Measurements from ENCODE around the gene CD9.

The CD9 gene

DNA sequence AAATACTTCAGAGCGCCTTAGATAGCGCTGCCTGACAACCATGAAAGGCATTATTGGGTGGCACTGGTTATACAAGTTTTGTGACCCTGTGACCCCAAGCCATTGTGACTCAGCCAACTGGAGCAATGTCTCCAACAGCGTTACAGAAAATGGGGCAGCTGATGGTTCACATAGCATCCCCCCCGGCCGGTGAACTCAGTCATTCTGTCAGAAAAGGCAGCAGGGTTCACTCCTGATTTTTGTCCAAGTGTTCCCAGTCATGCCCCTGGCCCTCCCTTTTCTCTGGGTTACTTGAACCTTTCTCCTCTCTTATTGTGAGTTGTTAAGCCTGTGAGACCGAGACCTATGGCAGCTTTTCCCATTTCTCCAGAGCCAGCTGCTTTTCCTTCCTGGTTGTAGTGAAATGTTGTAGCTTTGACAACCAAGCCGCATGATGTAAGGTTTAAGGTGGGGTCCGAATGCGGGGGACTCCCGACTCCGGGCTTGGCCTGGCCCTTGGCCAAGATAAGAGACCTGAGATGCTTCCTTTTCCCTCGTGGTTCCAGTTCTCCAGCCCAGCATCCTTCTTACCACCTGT is 22.0 kb downstream of the CD9 start:
- no peak for DNase-seq

DNA sequence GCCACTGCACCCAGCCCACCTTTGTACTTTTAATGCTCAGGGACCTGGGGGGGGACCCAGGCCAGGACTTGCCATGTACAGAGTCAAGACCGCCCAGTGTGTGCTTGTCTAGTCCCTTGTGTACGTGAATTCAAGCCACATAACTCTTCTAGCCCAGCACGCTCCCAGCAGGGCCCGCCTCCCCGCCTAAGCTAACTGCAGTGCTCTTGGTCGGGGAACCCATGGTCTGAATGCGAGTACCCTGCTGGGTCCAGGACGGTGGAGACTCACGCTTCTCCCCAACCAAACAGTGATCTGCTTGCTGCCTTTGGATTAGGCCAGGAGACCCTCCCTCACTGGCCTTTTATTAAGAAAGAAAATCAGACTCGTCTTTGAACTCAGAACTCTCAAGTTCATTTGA is 23.3 kb downstream of the CD9 start:
- DNase-seq: no peak

DNA sequence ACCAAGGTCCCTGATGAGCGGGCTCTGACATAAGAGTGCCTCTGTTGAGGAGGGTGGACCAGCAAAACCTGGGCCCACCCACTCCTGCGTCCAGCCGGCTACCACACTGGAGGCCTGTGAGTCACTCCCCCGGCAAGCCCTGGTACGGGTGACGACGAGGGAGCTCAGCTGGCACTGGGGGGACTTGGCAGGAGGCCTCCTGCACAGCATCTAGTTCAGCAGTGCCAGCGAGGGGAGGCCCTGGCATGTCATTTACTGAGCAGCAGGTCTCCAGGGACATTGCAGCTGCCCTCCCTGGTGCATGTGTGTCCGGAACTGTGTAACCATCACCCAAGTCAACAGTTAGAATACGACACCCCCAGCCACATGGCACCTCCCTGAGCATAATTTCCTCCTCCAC is 24.4 kb downstream of the CD9 start:
- DNase-seq: no peak

DNA sequence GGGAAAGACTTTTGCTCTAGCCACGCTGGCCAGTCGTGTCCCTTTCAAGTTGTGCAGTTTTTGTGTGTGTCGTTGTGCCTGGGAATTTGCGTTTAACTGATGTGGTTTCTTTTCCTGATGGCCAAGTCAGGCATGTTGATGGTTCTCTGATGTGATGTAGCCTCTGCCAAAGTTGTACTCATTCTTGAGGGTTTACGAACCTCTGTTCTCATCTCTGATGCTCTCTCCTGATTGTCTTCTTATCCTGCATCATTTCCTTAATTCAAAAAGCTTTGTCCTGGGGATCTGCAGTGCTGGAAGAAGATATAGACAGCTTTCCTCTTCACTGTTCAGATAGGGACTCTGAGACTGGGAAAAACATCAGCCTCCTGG is 25.4 kb downstream of the CD9 start:
- DNase-seq: no peak

DNA sequence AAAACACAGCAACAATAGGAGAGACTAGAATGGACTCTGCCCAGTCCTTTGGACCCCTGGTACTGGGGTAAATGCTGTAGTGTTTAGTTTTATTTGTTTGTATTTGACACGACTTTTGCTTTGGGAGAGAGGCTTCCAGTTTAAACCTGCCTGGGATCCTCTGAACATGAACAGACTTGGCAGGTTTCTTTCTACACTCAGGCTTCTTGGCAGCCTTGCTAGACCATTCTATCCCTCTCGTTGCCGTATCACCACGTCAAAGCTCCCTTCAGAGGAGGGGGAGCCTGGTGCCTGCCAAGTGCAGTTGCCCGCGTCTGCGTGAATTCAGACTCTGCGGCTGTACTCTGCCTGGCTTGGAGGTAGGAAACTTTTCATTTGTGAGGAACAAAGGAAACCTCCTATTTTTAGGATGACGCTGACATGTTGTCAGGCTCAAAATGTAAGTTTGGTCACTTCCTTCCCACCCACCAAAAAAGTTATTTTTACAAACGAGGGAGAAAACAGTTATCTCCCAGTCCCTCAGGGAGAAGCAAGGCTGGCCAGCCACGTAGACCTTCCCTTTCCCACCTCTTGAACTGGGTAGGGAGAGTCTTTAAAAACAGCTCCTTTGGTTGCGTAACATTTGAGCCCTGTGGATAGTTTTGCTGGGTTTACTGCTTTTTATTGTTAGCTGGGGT is 25.9 kb downstream of the CD9 start:
- no peak for DNase-seq

DNA sequence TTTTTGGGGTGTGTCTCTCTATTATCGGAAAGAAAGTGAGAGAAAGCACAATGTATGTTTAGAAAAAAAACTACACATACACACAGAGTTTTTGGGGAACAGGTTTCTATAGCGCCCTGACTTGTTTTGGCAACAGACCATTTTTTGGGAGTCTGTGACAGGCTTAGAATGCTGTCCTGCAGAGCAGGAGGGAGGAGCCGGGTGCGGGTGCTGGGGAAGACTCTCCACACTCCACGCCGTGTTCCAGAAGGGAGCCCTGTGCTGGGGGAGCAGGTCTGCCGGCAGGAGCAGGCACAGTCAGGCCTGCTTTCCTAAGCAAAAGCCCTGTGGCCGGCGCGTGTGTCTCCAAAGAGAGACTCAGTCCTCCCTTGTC is 26.5 kb downstream of the CD9 start:
- DNase-seq: no peak

DNA sequence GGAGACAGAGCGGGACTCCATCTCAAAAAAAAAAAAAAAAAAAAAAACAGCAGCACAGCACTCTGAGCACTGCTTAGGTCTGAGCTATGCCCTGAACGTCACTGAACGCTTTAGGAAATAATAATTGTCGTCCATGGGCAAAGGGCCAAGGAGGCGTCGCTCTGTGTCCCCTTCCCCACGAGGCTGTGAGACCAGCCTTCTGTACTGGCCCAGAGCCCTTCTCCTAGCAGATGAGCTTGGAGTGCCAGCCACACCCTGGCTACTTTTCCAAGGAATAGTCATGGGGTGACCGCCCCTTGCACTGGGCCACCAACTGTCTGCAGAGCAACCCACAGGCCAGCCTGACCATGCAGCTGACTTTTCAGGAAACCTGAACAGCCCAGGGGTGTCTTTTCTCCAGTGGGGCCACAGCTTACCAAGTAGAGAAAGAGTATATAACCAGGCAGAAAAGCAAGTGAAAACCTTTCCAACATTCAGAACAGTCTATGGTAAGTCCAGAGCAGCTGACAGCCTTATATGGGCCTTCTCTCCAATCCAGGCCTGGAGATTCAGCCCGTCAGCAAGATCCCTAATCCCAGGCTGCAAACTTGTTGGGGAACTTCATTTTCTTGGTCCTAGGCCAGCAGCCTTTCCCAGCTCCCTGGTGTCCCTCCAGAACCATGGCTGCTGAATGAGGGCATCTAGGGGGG is 28.5 kb downstream of the CD9 start:
- DNase-seq: no peak

DNA sequence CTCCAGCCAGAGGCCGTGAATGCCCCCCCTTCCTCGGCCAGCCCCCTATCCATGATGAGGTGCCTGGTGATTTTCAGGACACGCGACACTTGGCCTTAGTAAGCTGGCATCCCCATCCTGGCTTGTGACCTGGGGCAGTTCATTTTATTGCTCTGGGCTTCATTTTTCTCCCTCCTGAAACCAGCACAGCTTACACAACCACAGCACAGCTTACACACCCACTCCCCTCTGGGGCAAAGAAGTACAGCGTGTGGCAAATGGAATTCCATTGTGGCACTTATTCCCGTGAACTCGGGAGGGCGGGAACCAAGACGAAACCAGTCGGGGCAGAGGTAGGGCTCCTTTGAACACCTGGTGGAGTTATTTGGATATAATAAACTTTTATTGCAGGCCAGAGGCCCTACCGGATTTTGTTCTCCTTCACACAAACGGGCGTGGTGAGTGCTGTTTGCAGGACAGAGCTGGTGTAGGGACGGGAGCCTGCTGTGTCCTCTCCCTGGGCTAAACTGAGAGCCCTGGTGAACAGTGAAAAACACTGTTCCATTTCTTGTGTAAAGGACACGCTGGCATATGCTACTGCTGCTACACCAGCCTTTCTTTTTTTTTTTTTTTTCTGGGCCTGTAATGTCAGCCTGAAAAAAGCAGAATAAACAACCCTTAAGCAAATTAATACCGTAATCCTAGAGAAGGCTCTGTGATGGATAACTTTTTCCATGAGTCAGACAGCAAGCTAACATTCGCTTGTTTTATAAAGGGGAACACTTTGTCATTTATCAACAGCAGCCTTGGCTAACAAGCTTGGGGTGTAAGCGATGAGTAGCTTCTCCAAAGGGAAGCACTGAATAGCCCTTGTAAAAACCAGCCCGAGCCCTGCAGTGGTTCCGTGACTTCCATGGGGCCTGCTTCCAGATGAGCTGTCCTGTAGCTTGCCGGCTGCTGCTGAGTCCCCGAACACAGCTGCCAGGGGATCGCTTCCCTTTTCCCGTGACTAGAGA is 29.3 kb downstream of the CD9 start:
- no peak for DNase-seq

DNA sequence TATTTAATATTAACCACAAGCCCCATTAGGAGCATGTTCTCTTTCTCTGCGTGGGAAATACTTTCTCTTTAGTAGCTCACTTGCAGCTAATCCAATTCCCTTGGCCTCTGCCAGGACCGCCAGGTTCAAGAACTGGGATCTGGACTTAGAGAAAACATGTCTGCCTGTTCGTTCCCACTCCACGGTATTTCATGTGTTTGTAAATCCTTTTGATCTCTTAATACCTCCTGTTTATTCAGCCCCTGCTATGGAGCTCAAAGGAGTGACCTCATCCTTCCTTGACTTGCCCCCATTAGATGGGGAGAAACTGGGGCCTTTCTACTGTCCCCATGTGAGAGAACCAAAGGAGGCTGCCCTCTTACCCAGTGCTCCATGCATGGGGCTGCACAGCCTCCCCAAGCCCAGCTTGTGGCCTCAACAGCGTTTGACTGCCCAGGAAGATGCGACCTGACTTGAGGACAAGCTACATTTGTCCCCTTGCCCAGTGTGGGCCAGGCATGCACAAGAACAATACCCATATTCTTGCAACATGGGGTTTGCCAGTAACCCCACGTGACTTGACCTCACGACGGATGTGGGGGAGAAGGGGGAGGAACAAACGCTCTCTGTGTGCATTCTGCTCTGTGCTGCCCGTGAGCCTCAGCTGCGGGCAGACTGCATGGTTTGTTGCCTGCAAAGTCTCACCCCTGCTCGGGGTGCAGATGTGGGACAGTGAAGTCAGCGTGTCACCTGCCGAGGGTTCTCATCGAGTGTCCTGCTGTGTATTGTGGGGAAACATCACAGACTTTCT is 30.3 kb downstream of the CD9 start:
- peak; percentile 56 for DNase-seq

DNA sequence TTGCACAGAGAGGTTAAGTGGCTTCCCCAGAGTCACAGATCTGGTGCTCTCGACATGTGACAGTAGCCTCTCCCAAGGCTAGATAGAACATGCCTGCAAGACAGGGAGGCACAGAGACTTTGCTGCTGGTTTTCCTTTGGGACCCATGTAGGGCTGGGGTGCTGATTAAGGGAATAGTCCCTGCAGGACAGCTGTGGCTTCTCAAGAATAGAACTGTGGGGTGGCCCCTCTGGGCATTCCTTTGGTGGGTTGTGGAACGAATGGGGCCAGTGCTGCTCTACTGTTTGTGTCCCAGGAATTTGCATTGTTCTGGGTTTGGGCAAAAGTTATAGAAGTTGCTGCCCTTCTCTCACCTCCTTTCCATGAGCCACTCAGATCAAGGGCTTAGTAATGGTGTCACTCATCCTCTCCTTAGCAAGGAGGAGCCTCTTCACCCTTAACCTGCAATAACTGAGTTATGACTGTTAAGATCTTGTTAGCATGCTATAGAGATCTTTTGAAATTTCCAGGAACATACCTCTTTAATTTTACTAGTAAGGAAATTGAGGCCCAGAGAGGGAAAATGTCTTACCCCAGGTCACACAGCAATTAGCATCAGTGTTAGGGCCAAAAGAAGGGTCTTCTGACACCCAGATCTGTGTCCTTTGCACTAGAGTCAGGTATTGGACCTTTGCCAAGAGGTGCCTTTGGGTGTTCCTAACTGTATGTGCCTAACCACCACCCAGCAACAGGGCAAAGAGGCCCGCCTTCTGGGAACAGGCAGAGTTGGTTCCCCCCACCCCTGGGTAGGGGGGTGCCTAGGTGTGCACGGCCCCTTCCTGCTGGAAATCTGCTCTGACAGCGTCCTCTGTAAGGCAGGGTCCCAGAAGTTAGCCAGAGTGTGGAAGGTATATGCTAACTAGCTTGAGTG is 31.4 kb downstream of the CD9 start:
- DNase-seq: no peak

DNA sequence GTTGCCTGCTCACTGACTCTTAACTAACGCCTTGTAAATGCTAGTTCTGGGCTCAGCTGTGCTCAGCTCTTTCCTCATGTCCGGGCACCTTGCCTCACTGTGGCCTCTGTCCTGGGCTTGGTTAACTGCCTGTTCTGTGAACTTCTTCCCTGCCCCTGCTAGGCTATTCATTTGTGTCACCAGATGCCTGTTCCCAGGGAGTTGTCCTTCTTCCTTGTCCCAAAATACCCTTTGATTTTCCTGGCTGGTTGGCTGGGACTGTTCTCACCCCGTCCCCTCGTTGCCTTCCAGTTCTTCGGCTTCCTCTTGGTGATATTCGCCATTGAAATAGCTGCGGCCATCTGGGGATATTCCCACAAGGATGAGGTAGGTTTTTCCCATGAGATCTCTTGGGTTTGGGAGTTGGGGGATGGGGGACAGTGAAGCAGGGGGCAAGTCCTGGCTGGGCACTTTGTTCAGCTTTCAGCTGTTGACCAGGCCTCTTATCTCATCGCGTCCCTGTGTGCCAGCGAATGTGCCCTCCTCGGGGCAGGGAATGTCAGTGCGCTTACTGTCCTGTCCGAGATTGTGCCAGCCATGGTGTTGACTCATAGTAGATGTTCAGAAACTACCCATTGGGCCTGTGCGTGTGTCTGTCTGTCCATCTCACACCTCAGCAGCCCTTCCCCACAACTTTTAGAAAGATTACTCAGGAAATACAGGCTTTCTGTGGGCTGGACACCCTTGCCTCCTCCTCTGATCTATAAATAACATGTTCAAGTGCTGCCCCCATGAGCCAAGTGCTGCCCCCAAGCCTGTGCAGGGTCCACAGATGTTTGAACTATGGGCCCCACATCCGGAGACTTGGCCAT is 33.1 kb downstream of the CD9 start:
- no peak for DNase-seq

DNA sequence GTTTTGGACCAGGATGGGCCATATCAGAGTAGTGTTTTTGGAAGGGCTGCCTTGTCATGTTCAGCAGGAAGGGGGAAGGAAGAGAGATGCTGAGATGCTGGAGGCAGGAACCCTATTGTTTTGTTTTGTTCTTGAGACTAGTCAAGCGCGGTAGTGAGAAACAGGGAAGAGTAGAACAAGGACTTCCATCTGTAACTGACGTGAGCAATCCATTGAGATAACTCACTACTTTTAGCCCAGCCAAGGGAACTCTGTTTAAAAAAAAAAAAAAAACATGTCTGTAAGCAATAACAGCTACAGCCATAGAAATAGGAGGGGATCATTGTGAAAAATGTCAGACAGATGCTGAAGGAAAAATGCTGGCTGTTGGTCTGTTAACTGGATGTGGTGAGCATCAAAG is 34.0 kb downstream of the CD9 start:
- no peak for DNase-seq

DNA sequence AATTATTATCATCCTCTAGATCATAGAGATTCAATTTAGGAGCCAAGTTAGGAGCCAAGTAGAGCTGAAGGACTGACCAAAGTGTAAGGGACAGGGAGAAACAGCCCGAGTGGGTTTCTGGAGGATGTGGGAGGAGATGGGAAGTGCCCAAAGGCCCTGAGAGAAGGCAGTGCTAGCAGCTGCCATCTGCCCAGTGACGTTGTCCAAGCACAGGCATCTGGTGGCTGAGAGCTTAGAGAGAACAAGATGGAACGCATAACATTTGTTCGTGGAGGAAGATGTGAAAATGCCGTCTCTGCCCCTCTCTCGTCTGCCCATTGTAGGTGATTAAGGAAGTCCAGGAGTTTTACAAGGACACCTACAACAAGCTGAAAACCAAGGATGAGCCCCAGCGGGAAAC is 34.7 kb downstream of the CD9 start:
- DNase-seq: no peak

DNA sequence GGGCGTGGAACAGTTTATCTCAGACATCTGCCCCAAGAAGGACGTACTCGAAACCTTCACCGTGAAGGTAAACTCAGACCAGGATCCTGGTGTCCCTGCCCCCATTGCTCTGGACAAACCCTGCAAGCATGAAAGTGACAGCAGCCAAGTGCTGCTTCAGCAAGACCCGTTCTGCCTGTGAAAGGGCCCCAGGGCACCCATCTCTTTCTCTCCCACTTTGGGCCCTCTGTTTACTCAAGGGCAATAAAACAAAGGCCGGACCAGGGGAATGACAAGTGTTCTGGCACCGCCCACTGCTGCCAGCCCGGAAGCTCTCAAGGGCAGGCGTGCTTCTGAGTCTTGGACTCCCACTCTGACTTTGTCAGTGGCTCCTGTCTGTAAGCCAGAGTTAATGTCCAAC is 35.3 kb downstream of the CD9 start:
- DNase-seq: no peak

DNA sequence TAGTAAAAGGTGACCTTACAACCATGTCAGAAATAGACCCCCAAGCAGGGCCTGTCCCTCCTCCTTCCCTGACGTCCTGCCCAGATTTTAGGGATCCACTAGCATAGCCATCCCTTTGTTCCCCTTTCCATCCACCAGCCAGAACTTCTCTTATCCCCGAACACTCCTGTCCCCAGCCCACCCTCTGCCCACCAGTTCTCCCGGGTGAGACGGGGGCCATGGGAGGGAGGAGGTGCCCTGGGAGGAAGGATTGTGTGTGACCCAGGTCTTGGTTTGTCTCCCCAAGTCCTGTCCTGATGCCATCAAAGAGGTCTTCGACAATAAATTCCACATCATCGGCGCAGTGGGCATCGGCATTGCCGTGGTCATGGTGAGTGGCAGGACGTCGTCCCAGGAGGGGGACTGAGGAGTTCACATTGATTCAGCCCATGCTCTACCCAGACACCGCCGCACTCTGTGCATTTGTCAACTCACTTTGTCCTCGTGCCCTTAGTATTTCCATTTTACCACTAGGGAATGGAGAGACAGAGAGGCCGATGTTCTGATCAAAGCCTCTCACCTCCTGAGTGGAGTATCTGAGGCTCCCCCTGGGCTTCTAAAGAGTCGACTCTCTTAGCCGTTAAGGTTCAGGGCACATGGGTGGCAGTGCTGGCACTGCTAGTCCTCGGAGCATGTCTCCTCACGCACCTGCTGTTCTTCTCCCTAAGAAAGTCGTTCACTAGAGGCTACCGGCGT is 35.9 kb downstream of the CD9 start:
- no peak for DNase-seq

DNA sequence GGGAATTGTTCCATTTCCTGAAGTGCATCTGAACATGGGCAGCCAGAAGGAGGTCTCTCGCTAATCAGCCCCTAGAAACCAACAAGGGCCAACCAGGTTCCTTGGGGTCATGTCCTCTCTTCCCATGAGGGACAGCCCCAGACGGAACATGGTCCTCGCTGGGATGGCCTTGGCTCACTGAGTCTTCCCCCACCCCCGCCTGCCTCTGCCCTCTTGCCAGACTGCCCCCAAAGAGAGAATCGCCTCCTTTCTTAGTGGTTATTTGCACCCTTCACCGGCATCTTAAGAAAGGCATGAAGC is 36.4 kb downstream of the CD9 start:
- no peak for DNase-seq

DNA sequence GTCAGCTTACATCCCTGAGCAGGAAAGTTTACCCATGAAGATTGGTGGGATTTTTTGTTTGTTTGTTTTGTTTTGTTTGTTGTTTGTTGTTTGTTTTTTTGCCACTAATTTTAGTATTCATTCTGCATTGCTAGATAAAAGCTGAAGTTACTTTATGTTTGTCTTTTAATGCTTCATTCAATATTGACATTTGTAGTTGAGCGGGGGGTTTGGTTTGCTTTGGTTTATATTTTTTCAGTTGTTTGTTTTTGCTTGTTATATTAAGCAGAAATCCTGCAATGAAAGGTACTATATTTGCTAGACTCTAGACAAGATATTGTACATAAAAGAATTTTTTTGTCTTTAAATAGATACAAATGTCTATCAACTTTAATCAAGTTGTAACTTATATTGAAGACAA is 37.6 kb downstream of the CD9 start:
- DNase-seq: no peak

DNA sequence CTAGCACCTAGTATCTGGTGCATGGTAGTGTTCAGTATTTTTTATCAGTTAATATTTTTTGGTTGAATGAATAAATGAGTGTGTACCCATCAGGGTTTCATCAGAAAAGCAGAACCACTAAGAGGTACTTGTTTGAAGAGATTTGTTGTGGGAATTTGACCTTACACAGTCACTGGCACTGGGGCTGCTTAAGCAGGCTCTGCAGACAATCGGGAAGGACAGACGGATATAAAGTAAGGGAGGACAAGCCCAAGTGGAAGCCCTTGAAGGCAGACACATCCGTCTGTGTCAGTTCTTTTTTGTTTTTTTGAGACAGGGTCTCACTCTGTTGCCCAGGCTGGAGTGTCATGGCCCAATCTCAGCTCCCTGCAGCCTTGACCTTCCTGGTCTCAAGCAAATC is 38.7 kb downstream of the CD9 start:
- DNase-seq: no peak

DNA sequence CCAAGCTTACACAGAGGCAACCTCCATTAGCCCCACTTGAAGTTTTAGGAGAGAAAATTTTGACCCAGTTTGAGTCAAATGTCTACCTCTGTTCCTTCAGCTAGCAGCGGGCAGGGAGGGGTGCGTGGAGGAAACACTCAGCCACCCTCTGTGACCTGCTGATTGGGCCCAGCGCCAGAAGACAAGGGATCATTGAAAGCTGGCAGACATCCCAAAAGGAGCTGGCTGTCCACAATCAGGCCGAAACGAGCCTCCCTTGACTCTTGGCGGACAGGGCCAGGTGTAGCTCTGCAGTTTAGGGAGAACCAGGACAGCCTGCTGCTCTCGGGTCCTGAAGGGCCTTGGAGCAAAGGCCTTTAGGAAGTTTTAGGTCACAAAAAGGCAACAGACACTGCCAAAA is 41.3 kb downstream of the CD9 start:
- no peak for DNase-seq

DNA sequence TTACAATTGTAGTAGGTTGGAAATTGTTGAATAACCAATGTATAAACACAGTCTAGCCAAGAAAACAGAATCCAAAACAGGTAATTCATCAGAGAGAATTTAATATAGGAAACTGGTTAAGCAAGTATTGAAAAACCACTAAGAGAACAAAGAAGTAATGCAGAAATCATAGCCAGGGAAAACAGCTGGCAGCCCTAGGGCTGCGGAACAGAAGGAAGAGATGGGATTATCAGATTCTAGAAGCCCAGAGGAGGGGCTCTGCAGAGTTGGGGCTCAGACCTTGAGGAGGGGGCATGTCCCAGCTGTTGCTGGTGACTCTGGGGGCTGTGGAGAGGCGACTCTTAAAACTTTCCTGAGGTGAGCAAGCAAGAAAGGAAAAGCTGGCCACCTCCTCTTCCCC is 49.4 kb downstream of the CD9 start:
- no peak for DNase-seq
